Measurements from ENCODE around the gene SET. TPM values are rescaled to one million over a fixed set of nuclear protein-coding genes. Genes with fewer than 3 reads are reported as not detected.

Gene SET
- total RNA-seq, 2 donors from 2014 or later, result 762 to 795 TPM

GRCh38 chr9:128718047-128718446 is 29.0 kb downstream of the SET start:
- Histone ChIP-seq H3K9me3 (ENCODE audit: control insufficient read depth, low read length) (no peaks in the 10 kb centered on the region), H3K27ac (ENCODE audit: low read depth, low read length) (no peak overlapping the region), H3K4me1 (ENCODE audit: control insufficient read depth, insufficient read depth, low read length) (no peaks in the 10 kb centered on the region), H3K4me3 (ENCODE audit: low read length) (no peak overlapping the region), H3K27me3 (ENCODE audit: control insufficient read depth, insufficient read depth, low read length, poor library complexity, severe bottlenecking) (no peaks in the 10 kb centered on the region), H3K36me3 (ENCODE audit: control insufficient read depth, insufficient read depth, low read length) (peaks cover 9% of the 10 kb centered on the region), H3K9ac (ENCODE audit: extremely low read depth, low read length, poor library complexity, severe bottlenecking) (no peak overlapping the region)
- Mint-ChIP-seq H3K4me1 (peaks cover 9% of the 10 kb centered on the region), H3K27me3 (ENCODE audit: insufficient read depth) (no peaks in the 10 kb centered on the region), H3K27ac (no peak overlapping the region), H3K4me3 (no peak overlapping the region), H3K36me3 (ENCODE audit: low read depth) (peaks cover 26% of the 10 kb centered on the region), H3K9me3 (no peaks in the 10 kb centered on the region)
- no peak for DNase-seq
- TF ChIP-seq CTCF (conservative IDR thresholded peaks at IDR 0.05), result no peak
- 96 to 100% methylated on average over 5 to 8 of the region's 8 CpGs for WGBS, 2 experiments (ENCODE audit: insufficient coverage in 1 of 2, insufficient read length in 1 of 2)

GRCh38 chr9:128718475-128718874 is 29.5 kb downstream of the SET start:
- 96 to 100% methylated on average over 2 to 5 of the region's 5 CpGs for WGBS, 2 experiments (ENCODE audit: insufficient coverage in 1 of 2, insufficient read length in 1 of 2)
- Mint-ChIP-seq H3K4me1 (peaks cover 10% of the 10 kb centered on the region), H3K4me3 (no peak overlapping the region), H3K27ac (no peak overlapping the region), H3K9me3 (no peaks in the 10 kb centered on the region), H3K27me3 (ENCODE audit: insufficient read depth) (no peaks in the 10 kb centered on the region), H3K36me3 (ENCODE audit: low read depth) (peaks cover 26% of the 10 kb centered on the region)
- Histone ChIP-seq H3K4me3 (ENCODE audit: low read length) (no peak overlapping the region), H3K27ac (ENCODE audit: low read depth, low read length) (no peak overlapping the region), H3K9ac (ENCODE audit: extremely low read depth, low read length, poor library complexity, severe bottlenecking) (no peak overlapping the region), H3K4me1 (ENCODE audit: control insufficient read depth, insufficient read depth, low read length) (no peaks in the 10 kb centered on the region), H3K36me3 (ENCODE audit: control insufficient read depth, insufficient read depth, low read length) (peaks cover 9% of the 10 kb centered on the region), H3K9me3 (ENCODE audit: control insufficient read depth, low read length) (no peaks in the 10 kb centered on the region), H3K27me3 (ENCODE audit: control insufficient read depth, insufficient read depth, low read length, poor library complexity, severe bottlenecking) (no peaks in the 10 kb centered on the region)
- no peak for TF ChIP-seq CTCF (conservative IDR thresholded peaks at IDR 0.05)
- DNase-seq, result no peak

- peak; percentile 57 for DNase-seq
- Histone ChIP-seq H3K27me3 (ENCODE audit: control insufficient read depth, insufficient read depth, low read length, poor library complexity, severe bottlenecking) (no peaks in the 10 kb centered on the region), H3K9me3 (ENCODE audit: control insufficient read depth, low read length) (no peaks in the 10 kb centered on the region), H3K4me1 (ENCODE audit: control insufficient read depth, insufficient read depth, low read length) (no peaks in the 10 kb centered on the region), H3K9ac (ENCODE audit: extremely low read depth, low read length, poor library complexity, severe bottlenecking) (no peak overlapping the region), H3K27ac (ENCODE audit: low read depth, low read length) (no peak overlapping the region), H3K36me3 (ENCODE audit: control insufficient read depth, insufficient read depth, low read length) (peaks cover 4% of the 10 kb centered on the region), H3K4me3 (ENCODE audit: low read length) (no peak overlapping the region)
- Mint-ChIP-seq H3K4me3 (no peak overlapping the region), H3K27ac (peak overlapping the region; percentile 35), H3K9me3 (no peaks in the 10 kb centered on the region), H3K4me1 (peaks cover 10% of the 10 kb centered on the region), H3K36me3 (ENCODE audit: low read depth) (peaks cover 22% of the 10 kb centered on the region), H3K27me3 (ENCODE audit: insufficient read depth) (no peaks in the 10 kb centered on the region)
- TF ChIP-seq CTCF (conservative IDR thresholded peaks at IDR 0.05), result peak; percentile 19
- WGBS, 2 experiments (ENCODE audit: insufficient coverage in 1 of 2, insufficient read length in 1 of 2), result 94 to 98% methylated on average over 19 to 30 of the region's 30 CpGs
These were observed 31.0 kb downstream of the SET start for GRCh38 chr9:128719919-128720605.
